CD14-positive monocyte (primary cell): ENCODE data around the gene TMA7B. TPM values are rescaled to one million over a fixed set of nuclear protein-coding genes. Genes with fewer than 3 reads are reported as not detected.

ENCODE experiments used
- DNase-seq, 3 donors: peaks; one replicate each; pipeline ENCODE4 v3.0.0-alpha.2; 2011 to 2022
- H2AFZ ChIP-seq: 2 replicates; pipeline ENCODE4 v1.6.0; 2012; ENCODE audit warnings: mild to moderate bottlenecking, low read depth, low read length, inconsistent platforms; ENCODE audit not compliant: insufficient read depth, poor library complexity, severe bottlenecking
- H3K27ac ChIP-seq, 2 donors: 1 replicate in 1 of 2; 2 replicates in 1 of 2; pipeline ENCODE4 v1.5.1; 2012 to 2013; ENCODE audit warnings: low read length in 2 of 2, control low read depth in 1 of 2, inconsistent platforms in 1 of 2, low read depth in 1 of 2, mild to moderate bottlenecking in 1 of 2
- H3K27me3 ChIP-seq, 2 donors: one replicate each; pipeline versions ENCODE4 v1.6.0 to v1.6.1; 2011 to 2013; ENCODE audit warnings: low read length in 2 of 2; ENCODE audit not compliant: control insufficient read depth in 2 of 2, insufficient read depth in 2 of 2
- H3K36me3 ChIP-seq, 2 donors: replicated peaks in 1 of 2; 1 replicate in 1 of 2; 2 replicates in 1 of 2; pipeline versions ENCODE4 v1.5.1 to v1.6.1; 2012 to 2013; ENCODE audit warnings: low read length in 2 of 2, control low read depth in 1 of 2, inconsistent platforms in 1 of 2, mild to moderate bottlenecking in 1 of 2; ENCODE audit not compliant: insufficient read depth in 2 of 2, control insufficient read depth in 1 of 2
- H3K4me1 ChIP-seq, 2 donors: 1 replicate in 1 of 2; 2 replicates in 1 of 2; pipeline versions ENCODE4 v1.5.1 to v1.6.1; 2012 to 2013; ENCODE audit warnings: low read length in 2 of 2, control low read depth in 1 of 2, inconsistent platforms in 1 of 2, mild to moderate bottlenecking in 1 of 2, moderate library complexity in 1 of 2; ENCODE audit not compliant: insufficient read depth in 2 of 2, control insufficient read depth in 1 of 2
- H3K4me2 ChIP-seq: replicated peaks from 2 replicates; pipeline ENCODE3; 2012; ENCODE audit warnings: low read length, moderate library complexity, mild to moderate bottlenecking; ENCODE audit not compliant: poor library complexity, severe bottlenecking; ENCODE audit errors: extremely low read depth
- H3K4me3 ChIP-seq, 3 experiments: fragments of 200-600 bp in 1 of 3; sonication (generic) in 1 of 3; replicated peaks in 1 of 3; 1 replicate in 2 of 3; 2 replicates in 1 of 3; pipeline ENCODE4 v1.5.1; 2011 to 2013; ENCODE audit warnings: low read length in 3 of 3, mild to moderate bottlenecking in 3 of 3, control low read depth in 2 of 3, low read depth in 2 of 3, inconsistent platforms in 1 of 3, moderate library complexity in 1 of 3
- H3K79me2 ChIP-seq: 2 replicates; pipeline ENCODE4 v1.6.0; 2012; ENCODE audit warnings: mild to moderate bottlenecking, control low read depth, inconsistent platforms, low read length, moderate library complexity; ENCODE audit not compliant: insufficient read depth
- H3K9ac ChIP-seq: 2 replicates; pipeline ENCODE4 v1.6.0; 2017; ENCODE audit warnings: low read length, mild to moderate bottlenecking; ENCODE audit not compliant: insufficient read depth, poor library complexity, severe bottlenecking
- H3K9me3 ChIP-seq, 2 donors: replicated peaks in 1 of 2; 1 replicate in 1 of 2; 2 replicates in 1 of 2; pipeline versions ENCODE4 v1.5.1 to v1.6.1; 2012 to 2013; ENCODE audit warnings: low read length in 2 of 2, control low read depth in 1 of 2; ENCODE audit not compliant: control insufficient read depth in 1 of 2, insufficient read depth in 1 of 2
- H4K20me1 ChIP-seq: 2 replicates; pipeline ENCODE4 v1.6.0; 2012; ENCODE audit warnings: mild to moderate bottlenecking, low read length, control low read depth, moderate library complexity; ENCODE audit not compliant: insufficient read depth
- H3K27ac Mint-ChIP-seq, 7 donors: one replicate each; pipeline ENCODE4 v1.8.0; 2020; ENCODE audit warnings: mild to moderate bottlenecking in 7 of 7, mixed read lengths in 7 of 7, moderate library complexity in 6 of 7, inconsistent platforms in 2 of 7
- H3K27me3 Mint-ChIP-seq, 3 donors: one replicate each; pipeline ENCODE4 v1.8.0; 2021 to 2022; ENCODE audit warnings: low read depth in 3 of 3, mild to moderate bottlenecking in 3 of 3, mixed read lengths in 3 of 3, moderate library complexity in 3 of 3, inconsistent platforms in 1 of 3
- H3K36me3 Mint-ChIP-seq, 2 donors: one replicate each; pipeline ENCODE4 v1.8.0; 2020; ENCODE audit warnings: mixed read lengths in 2 of 2, inconsistent platforms in 1 of 2, mild to moderate bottlenecking in 1 of 2
- H3K4me1 Mint-ChIP-seq: one replicate; pipeline ENCODE4 v1.8.0; 2020; ENCODE audit warnings: mild to moderate bottlenecking, mixed read lengths
- H3K4me3 Mint-ChIP-seq, 2 donors: one replicate each; pipeline ENCODE4 v1.8.0; 2020; ENCODE audit warnings: mild to moderate bottlenecking in 2 of 2, mixed read lengths in 2 of 2, moderate library complexity in 1 of 2
- H3K9me3 Mint-ChIP-seq, 7 donors: one replicate each; pipeline ENCODE4 v1.8.0; 2020 to 2022; ENCODE audit warnings: mixed read lengths in 7 of 7, mild to moderate bottlenecking in 6 of 7, moderate library complexity in 6 of 7, inconsistent platforms in 2 of 7
- WGBS: methylation state at CpG from one replicate; pipeline ENCODE4 v1.1.5; 2013; ENCODE audit warnings: missing lambda C conversion rate; ENCODE audit not compliant: insufficient coverage; 5-methylcytosine and 5-hydroxymethylcytosine counted together
- intact Hi-C, 2 donors: fragments of 100-400 bp; cut with micrococcal nuclease; formaldehyde crosslinking; loops; one replicate each; pipeline versions ENCODE4 v1.15.0 to v1.15.1; 2023
- polyA plus RNA-seq, 3 donors: library from polyadenylated mRNA; depleted of rRNA in 1 of 3; unstranded in 2 of 3; stranded (reverse) in 1 of 3; fragments of 300-500 nt in 2 of 3; fragments of >200 nt in 1 of 3; fragmentation: Illumina TruSeq in 2 of 3; gene quantifications; 1 replicate in 2 of 3; 2 replicates in 1 of 3; pipeline ENCODE4 v1.2.3, GENCODE V29; 2012 to 2021
- TF ChIP-seq, protein P1 (sequence below): fragments of 200-600 bp; IDR thresholded peaks from one replicate; pipeline ENCODE4 v1.8.0; 2022; ENCODE audit warnings: antibody characterized with exemption, mild to moderate bottlenecking

TMA7B gene
- polyA plus RNA-seq, 3 donors, result 0.13 TPM; not detected in 2

- H3K36me3 Mint-ChIP-seq, result no peaks in the 10 kb centered on the region
- 85% methylated on average over 16 of the region's 16 CpGs for WGBS
- H3K4me3 Mint-ChIP-seq, result no peak overlapping the region
- H3K27ac ChIP-seq, result no peak overlapping the region
- H3K27me3 Mint-ChIP-seq, result peaks cover 39 to 59% (median 49%) of the 10 kb centered on the region in 3 donors
- no peaks in the 10 kb centered on the region for H4K20me1 ChIP-seq
- H3K4me1 ChIP-seq, result peaks cover 5 to 10% of the 10 kb centered on the region in 2 donors
- H3K9me3 Mint-ChIP-seq, result peaks cover 0 to 3% (median 0%) of the 10 kb centered on the region in 7 donors
- peak overlapping the region in 1 of 7 donors; percentile 58 for H3K27ac Mint-ChIP-seq
- no peak overlapping the region for H3K4me2 ChIP-seq
- peaks cover 18 to 47% of the 10 kb centered on the region in 2 donors for H3K27me3 ChIP-seq
- TF ChIP-seq, protein P1, sequence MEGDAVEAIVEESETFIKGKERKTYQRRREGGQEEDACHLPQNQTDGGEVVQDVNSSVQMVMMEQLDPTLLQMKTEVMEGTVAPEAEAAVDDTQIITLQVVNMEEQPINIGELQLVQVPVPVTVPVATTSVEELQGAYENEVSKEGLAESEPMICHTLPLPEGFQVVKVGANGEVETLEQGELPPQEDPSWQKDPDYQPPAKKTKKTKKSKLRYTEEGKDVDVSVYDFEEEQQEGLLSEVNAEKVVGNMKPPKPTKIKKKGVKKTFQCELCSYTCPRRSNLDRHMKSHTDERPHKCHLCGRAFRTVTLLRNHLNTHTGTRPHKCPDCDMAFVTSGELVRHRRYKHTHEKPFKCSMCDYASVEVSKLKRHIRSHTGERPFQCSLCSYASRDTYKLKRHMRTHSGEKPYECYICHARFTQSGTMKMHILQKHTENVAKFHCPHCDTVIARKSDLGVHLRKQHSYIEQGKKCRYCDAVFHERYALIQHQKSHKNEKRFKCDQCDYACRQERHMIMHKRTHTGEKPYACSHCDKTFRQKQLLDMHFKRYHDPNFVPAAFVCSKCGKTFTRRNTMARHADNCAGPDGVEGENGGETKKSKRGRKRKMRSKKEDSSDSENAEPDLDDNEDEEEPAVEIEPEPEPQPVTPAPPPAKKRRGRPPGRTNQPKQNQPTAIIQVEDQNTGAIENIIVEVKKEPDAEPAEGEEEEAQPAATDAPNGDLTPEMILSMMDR, result no peak
- no peaks in the 10 kb centered on the region for H3K9me3 ChIP-seq
- H3K4me1 Mint-ChIP-seq, result peaks cover 7% of the 10 kb centered on the region
- no peaks in the 10 kb centered on the region for H3K79me2 ChIP-seq
- intact Hi-C loops, result loop anchor here in 1 of 2 donors (10.0 kb wide), 1 partner anchor 64 kb away; no protein-coding TSS in a partner anchor
- H2AFZ ChIP-seq, result no peak overlapping the region
- no peak overlapping the region for H3K4me3 ChIP-seq
- no peaks in the 10 kb centered on the region for H3K36me3 ChIP-seq
- no peak for DNase-seq
- no peak overlapping the region for H3K9ac ChIP-seq
These were observed 39.1 kb downstream of the TMA7B start for GRCh38 chr22:39999144-39999757.

DNA sequence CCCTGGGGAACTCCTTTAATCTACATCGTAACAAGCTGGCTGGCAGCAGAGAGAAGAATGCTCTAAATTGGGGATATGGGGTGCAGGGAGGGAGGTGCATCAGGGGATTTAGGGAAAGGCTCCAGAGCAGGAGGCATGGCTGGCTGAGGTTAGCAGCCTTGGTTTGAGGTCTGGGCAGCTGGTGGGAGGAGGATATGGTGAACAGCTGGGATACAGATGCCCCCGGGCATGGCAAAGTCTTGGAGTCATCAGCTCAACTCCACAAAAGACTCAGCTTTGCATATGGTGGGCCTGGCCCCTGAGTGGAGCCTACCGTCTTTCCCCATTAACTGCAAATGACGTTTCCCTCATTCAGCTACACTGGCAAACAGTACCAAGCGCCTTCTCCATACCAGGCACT is 40.0 kb downstream of the TMA7B start:
- Mint-ChIP-seq H3K27me3 (peaks cover 39 to 53% (median 46%) of the 10 kb centered on the region in 3 donors), H3K9me3 (peaks cover 0 to 3% (median 0%) of the 10 kb centered on the region in 7 donors), H3K4me3 (no peak overlapping the region), H3K4me1 (peaks cover 5% of the 10 kb centered on the region), H3K27ac (peak overlapping the region in 1 of 7 donors; percentile 40), H3K36me3 (no peaks in the 10 kb centered on the region)
- no peak overlapping the region for H2AFZ ChIP-seq
- H3K79me2 ChIP-seq, result no peaks in the 10 kb centered on the region
- 95% methylated on average over 4 of the region's 5 CpGs for WGBS
- intact Hi-C loops, result loop anchor here in 1 of 2 donors (5.0 kb wide), 1 partner anchor 33 kb away; no protein-coding TSS in a partner anchor
- H3K9ac ChIP-seq, result no peak overlapping the region
- DNase-seq, result no peak
- peaks cover 3% of the 10 kb centered on the region in 2 donors for H3K4me1 ChIP-seq
- H3K27me3 ChIP-seq, result peaks cover 13 to 43% of the 10 kb centered on the region in 2 donors
- TF ChIP-seq, protein P1, result no peak
- H4K20me1 ChIP-seq, result no peaks in the 10 kb centered on the region
- no peaks in the 10 kb centered on the region for H3K36me3 ChIP-seq
- H3K9me3 ChIP-seq, result no peaks in the 10 kb centered on the region
- no peak overlapping the region for H3K4me3 ChIP-seq
- H3K4me2 ChIP-seq, result no peak overlapping the region
- H3K27ac ChIP-seq, result no peak overlapping the region
